Measurements from ENCODE around the gene ZNF451. TPM values are rescaled to one million over a fixed set of nuclear protein-coding genes. Genes with fewer than 3 reads are reported as not detected.

The ZNF451 gene
- polyA plus RNA-seq, 1 of the 3 experiments (the other 2 are of a cell fraction): 8.5 TPM

DNA sequence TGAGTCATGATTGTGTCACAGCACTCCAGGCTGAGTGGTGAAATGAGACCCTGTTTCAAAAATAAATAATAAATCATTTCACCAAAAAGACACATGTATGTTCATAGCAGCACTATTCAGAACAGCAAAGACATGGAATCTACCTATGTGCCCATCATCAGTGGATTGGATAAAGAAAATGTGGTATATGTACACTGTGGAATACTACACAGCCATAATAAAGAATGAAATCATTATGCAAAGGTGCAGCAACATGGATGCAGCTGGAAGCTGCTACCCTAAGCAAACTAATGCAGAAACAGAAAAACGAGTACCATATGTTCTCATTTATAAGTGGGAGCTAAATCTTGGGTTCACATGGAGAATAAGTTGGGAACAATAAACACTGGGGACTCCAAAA, 33.1 kb downstream of the ZNF451 start:
- H3K79me2 ChIP-seq (ENCODE audit: insufficient read depth): peaks cover 41% of the 10 kb centered on the region; the same call in 1 of the 2 replicates
- no peak for DNase-seq
- H3K36me3 ChIP-seq (replicated peaks in 1 of 2; ENCODE audit: control insufficient read depth in 1 of 2, insufficient read depth in 2 of 2, low read length in 1 of 2): peaks cover 4 to 35% of the 10 kb centered on the region in 2 experiments
- no peak overlapping the region for H3K4me2 ChIP-seq
- WGBS (ENCODE audit: low lambda C conversion rate): 100% methylated on average over 1 of the region's 1 CpG
- TF ChIP-seq, protein P1, sequence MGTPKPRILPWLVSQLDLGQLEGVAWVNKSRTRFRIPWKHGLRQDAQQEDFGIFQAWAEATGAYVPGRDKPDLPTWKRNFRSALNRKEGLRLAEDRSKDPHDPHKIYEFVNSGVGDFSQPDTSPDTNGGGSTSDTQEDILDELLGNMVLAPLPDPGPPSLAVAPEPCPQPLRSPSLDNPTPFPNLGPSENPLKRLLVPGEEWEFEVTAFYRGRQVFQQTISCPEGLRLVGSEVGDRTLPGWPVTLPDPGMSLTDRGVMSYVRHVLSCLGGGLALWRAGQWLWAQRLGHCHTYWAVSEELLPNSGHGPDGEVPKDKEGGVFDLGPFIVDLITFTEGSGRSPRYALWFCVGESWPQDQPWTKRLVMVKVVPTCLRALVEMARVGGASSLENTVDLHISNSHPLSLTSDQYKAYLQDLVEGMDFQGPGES (IDR thresholded peaks at IDR 0.05; ENCODE audit: low read depth, low read length): no peak
- TF ChIP-seq GATA2 (CRISPR knock-in tag; IDR thresholded peaks at IDR 0.05): no peak
- no peak for TF ChIP-seq RFX5 (IDR thresholded peaks at IDR 0.05; ENCODE audit: low read length)
- TF ChIP-seq, protein P2, sequence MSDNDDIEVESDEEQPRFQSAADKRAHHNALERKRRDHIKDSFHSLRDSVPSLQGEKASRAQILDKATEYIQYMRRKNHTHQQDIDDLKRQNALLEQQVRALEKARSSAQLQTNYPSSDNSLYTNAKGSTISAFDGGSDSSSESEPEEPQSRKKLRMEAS (IDR thresholded peaks at IDR 0.05; ENCODE audit: low read depth): no peak
- TF ChIP-seq MEF2A (IDR thresholded peaks at IDR 0.05; ENCODE audit: borderline replicate concordance, low read depth): no peak
- H3K27ac ChIP-seq (ENCODE audit: low read depth in 2 of 2, low read length in 1 of 2): no peak overlapping the region
- H3K4me1 ChIP-seq (ENCODE audit: control insufficient read depth in 1 of 2, insufficient read depth in 2 of 2, low read depth in 1 of 2, low read length in 1 of 2): no peaks in the 10 kb centered on the region; a peak in 1 of 4 replicates
- no peaks in the 10 kb centered on the region for H3K9me2 ChIP-seq
- CTCF ChIA-PET: no interaction called here
- H3F3A ChIP-seq (replicated peaks; ENCODE audit: insufficient read depth): peaks cover 5% of the 10 kb centered on the region
- H3K9me3 ChIP-seq: no peaks in the 10 kb centered on the region; the same call in 1 of the 2 replicates
- H3K9ac ChIP-seq: no peak overlapping the region
- H4K20me1 ChIP-seq (ENCODE audit: insufficient read depth): no peaks in the 10 kb centered on the region
- H3K4me3 ChIP-seq (ENCODE audit: low read depth in 2 of 2, low read length in 1 of 2): no peak overlapping the region
- POLR2A ChIA-PET: no interaction called here
- no peaks in the 10 kb centered on the region for H3K27me3 ChIP-seq (ENCODE audit: insufficient read depth)
- no peak overlapping the region for H2AFZ ChIP-seq (ENCODE audit: low read depth)

DNA sequence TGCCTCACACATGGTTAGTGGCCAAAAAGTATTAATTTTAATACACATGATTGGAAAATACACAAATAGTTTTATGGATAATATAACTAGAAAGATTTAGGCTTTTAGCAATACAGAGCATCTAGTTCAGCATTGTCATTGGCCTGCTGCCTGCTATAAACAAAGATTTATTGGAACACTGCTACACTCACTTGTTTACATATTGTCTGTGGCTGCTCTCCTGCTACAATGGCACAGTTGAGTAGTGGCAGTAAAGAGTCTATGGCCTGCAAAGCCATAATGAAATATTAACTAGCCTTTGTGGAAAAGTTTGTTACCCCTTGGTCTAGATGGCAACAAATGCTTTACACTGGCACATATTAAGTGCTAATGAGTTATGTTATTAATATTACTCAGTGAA, 37.8 kb downstream of the ZNF451 start:
- peaks cover 7% of the 10 kb centered on the region; the same call in 1 of the 2 replicates for H3K79me2 ChIP-seq (ENCODE audit: insufficient read depth)
- DNase-seq: no peak
- H3F3A ChIP-seq (replicated peaks; ENCODE audit: insufficient read depth): peaks cover 5% of the 10 kb centered on the region
- no peak overlapping the region for H3K27ac ChIP-seq (ENCODE audit: low read depth in 2 of 2, low read length in 1 of 2)
- H3K36me3 ChIP-seq (replicated peaks in 1 of 2; ENCODE audit: control insufficient read depth in 1 of 2, insufficient read depth in 2 of 2, low read length in 1 of 2): peaks cover 17 to 23% of the 10 kb centered on the region in 2 experiments
- H3K27me3 ChIP-seq (ENCODE audit: insufficient read depth): no peaks in the 10 kb centered on the region
- H3K4me2 ChIP-seq: no peak overlapping the region
- no peak overlapping the region for H3K9ac ChIP-seq
- CTCF ChIA-PET: no interaction called here
- no peaks in the 10 kb centered on the region for H3K9me2 ChIP-seq
- H3K9me3 ChIP-seq: no peaks in the 10 kb centered on the region
- POLR2A ChIA-PET: no interaction called here
- no peak for TF ChIP-seq FOXM1 (IDR thresholded peaks at IDR 0.05; ENCODE audit: low read depth)
- no peak for TF ChIP-seq ELF1 (IDR thresholded peaks at IDR 0.05)
- TF ChIP-seq, protein P3, sequence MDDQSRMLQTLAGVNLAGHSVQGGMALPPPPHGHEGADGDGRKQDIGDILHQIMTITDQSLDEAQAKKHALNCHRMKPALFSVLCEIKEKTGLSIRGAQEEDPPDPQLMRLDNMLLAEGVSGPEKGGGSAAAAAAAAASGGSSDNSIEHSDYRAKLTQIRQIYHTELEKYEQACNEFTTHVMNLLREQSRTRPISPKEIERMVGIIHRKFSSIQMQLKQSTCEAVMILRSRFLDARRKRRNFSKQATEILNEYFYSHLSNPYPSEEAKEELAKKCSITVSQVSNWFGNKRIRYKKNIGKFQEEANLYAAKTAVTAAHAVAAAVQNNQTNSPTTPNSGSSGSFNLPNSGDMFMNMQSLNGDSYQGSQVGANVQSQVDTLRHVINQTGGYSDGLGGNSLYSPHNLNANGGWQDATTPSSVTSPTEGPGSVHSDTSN (IDR thresholded peaks at IDR 0.05): no peak
- TF ChIP-seq SIN3A (IDR thresholded peaks at IDR 0.05; ENCODE audit: borderline replicate concordance, low read depth, low read length): no peak
- TF ChIP-seq, protein P4, sequence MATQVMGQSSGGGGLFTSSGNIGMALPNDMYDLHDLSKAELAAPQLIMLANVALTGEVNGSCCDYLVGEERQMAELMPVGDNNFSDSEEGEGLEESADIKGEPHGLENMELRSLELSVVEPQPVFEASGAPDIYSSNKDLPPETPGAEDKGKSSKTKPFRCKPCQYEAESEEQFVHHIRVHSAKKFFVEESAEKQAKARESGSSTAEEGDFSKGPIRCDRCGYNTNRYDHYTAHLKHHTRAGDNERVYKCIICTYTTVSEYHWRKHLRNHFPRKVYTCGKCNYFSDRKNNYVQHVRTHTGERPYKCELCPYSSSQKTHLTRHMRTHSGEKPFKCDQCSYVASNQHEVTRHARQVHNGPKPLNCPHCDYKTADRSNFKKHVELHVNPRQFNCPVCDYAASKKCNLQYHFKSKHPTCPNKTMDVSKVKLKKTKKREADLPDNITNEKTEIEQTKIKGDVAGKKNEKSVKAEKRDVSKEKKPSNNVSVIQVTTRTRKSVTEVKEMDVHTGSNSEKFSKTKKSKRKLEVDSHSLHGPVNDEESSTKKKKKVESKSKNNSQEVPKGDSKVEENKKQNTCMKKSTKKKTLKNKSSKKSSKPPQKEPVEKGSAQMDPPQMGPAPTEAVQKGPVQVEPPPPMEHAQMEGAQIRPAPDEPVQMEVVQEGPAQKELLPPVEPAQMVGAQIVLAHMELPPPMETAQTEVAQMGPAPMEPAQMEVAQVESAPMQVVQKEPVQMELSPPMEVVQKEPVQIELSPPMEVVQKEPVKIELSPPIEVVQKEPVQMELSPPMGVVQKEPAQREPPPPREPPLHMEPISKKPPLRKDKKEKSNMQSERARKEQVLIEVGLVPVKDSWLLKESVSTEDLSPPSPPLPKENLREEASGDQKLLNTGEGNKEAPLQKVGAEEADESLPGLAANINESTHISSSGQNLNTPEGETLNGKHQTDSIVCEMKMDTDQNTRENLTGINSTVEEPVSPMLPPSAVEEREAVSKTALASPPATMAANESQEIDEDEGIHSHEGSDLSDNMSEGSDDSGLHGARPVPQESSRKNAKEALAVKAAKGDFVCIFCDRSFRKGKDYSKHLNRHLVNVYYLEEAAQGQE (IDR thresholded peaks at IDR 0.05; ENCODE audit: low read depth, low read length): no peak
- TF ChIP-seq GABPA (IDR thresholded peaks at IDR 0.05; ENCODE audit: low read depth): no peak
- TF ChIP-seq, protein P5, sequence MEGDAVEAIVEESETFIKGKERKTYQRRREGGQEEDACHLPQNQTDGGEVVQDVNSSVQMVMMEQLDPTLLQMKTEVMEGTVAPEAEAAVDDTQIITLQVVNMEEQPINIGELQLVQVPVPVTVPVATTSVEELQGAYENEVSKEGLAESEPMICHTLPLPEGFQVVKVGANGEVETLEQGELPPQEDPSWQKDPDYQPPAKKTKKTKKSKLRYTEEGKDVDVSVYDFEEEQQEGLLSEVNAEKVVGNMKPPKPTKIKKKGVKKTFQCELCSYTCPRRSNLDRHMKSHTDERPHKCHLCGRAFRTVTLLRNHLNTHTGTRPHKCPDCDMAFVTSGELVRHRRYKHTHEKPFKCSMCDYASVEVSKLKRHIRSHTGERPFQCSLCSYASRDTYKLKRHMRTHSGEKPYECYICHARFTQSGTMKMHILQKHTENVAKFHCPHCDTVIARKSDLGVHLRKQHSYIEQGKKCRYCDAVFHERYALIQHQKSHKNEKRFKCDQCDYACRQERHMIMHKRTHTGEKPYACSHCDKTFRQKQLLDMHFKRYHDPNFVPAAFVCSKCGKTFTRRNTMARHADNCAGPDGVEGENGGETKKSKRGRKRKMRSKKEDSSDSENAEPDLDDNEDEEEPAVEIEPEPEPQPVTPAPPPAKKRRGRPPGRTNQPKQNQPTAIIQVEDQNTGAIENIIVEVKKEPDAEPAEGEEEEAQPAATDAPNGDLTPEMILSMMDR (IDR thresholded peaks at IDR 0.05): no peak
- TF ChIP-seq, protein P6, sequence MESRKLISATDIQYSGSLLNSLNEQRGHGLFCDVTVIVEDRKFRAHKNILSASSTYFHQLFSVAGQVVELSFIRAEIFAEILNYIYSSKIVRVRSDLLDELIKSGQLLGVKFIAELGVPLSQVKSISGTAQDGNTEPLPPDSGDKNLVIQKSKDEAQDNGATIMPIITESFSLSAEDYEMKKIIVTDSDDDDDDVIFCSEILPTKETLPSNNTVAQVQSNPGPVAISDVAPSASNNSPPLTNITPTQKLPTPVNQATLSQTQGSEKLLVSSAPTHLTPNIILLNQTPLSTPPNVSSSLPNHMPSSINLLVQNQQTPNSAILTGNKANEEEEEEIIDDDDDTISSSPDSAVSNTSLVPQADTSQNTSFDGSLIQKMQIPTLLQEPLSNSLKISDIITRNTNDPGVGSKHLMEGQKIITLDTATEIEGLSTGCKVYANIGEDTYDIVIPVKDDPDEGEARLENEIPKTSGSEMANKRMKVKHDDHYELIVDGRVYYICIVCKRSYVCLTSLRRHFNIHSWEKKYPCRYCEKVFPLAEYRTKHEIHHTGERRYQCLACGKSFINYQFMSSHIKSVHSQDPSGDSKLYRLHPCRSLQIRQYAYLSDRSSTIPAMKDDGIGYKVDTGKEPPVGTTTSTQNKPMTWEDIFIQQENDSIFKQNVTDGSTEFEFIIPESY (IDR thresholded peaks at IDR 0.05; ENCODE audit: borderline replicate concordance, low read depth): no peak
- TF ChIP-seq RCOR1 (IDR thresholded peaks at IDR 0.05; ENCODE audit: low read length): no peak
- no peak for TF ChIP-seq MXI1 (IDR thresholded peaks at IDR 0.05; ENCODE audit: low read depth, low read length)
- TF ChIP-seq, protein P2 (IDR thresholded peaks at IDR 0.05; ENCODE audit: low read depth): no peak
- H2AFZ ChIP-seq (ENCODE audit: low read depth): no peak overlapping the region
- no peaks in the 10 kb centered on the region for H4K20me1 ChIP-seq (ENCODE audit: insufficient read depth)
- peaks cover 0 to 3% of the 10 kb centered on the region in 2 experiments; a peak in 1 of 4 replicates for H3K4me1 ChIP-seq (ENCODE audit: control insufficient read depth in 1 of 2, insufficient read depth in 2 of 2, low read depth in 1 of 2, low read length in 1 of 2)
- H3K4me3 ChIP-seq (ENCODE audit: low read depth in 2 of 2, low read length in 1 of 2): no peak overlapping the region
